Heart right ventricle (tissue), 16 donors: Measurements from ENCODE around the gene CYP4F8. TPM values are rescaled to one million over a fixed set of nuclear protein-coding genes. Genes with fewer than 3 reads are reported as not detected.
"Not testable (repeated sequence)": the region's sequence is repeated elsewhere in the genome, so short reads cannot be mapped to it uniquely, and the experiment has no call there.

Experiments used
- ATAC-seq, 8 donors: fragments of 200-7000 bp; cut with Tn5 transposase; one replicate each; pipeline ENCODE4 v1.9.1; 2020; ENCODE audit warnings: mild to moderate bottlenecking in 8 of 8, moderate library complexity in 8 of 8, moderate number of reproducible peaks in 1 of 8
- DNase-seq, 2 donors: peaks; one replicate each; pipeline ENCODE4 v3.0.0-alpha.2; 2020
- H3K27ac ChIP-seq, 10 donors: fragments of 200-600 bp; sonication (generic) in 2 of 10; one replicate each; pipeline versions ENCODE4 v1.5.0 to v1.8.0; 2020 to 2022; ENCODE audit warnings: mild to moderate bottlenecking in 3 of 10
- H3K27me3 ChIP-seq, 7 donors: fragments of 200-600 bp; one replicate each; pipeline ENCODE4 v1.8.0; 2021 to 2022; ENCODE audit warnings: mild to moderate bottlenecking in 2 of 7
- H3K36me3 ChIP-seq, 9 donors: fragments of 200-600 bp; sonication (generic) in 1 of 9; one replicate each; pipeline versions ENCODE4 v1.5.0 to v1.8.0; 2020 to 2022; ENCODE audit warnings: mild to moderate bottlenecking in 2 of 9
- H3K4me1 ChIP-seq, 9 donors: fragments of 200-600 bp; sonication (generic) in 1 of 9; one replicate each; pipeline versions ENCODE4 v1.5.0 to v1.8.0; 2020 to 2022; ENCODE audit warnings: mild to moderate bottlenecking in 4 of 9
- H3K4me3 ChIP-seq, 10 donors: fragments of 200-600 bp; sonication (generic) in 2 of 10; one replicate each; pipeline versions ENCODE4 v1.5.0 to v1.8.0; 2020 to 2022; ENCODE audit warnings: mild to moderate bottlenecking in 7 of 10, moderate library complexity in 2 of 10
- H3K9me3 ChIP-seq, 11 donors: fragments of 200-600 bp in 10 of 11; sonication (generic) in 2 of 11; one replicate each; pipeline versions ENCODE4 v1.5.0 to v1.8.0; 2013 to 2022; ENCODE audit warnings: mild to moderate bottlenecking in 2 of 11, control low read depth in 1 of 11, moderate library complexity in 1 of 11
- CTCF ChIP-seq, 9 donors: fragments of 200-600 bp; sonication (generic) in 2 of 9; IDR thresholded peaks; one replicate each; pipeline versions ENCODE4 v1.5.0 to v1.8.0; 2021 to 2022; ENCODE audit warnings: antibody characterized with exemption in 9 of 9, mild to moderate bottlenecking in 5 of 9, moderate library complexity in 1 of 9
- WGBS, 2 donors: extraction: QIAGEN DNeasy Blood & Tissue Kit; methylation state at CpG; one replicate each; pipeline ENCODE4 v1.1.7; 2013; ENCODE audit warnings: inconsistent platforms in 1 of 2; 5-methylcytosine and 5-hydroxymethylcytosine counted together
- intact Hi-C, 10 donors: fragments of 100-400 bp; cut with DNase I; formaldehyde crosslinking; loops; one replicate each; pipeline versions ENCODE4 v1.11.1 to v1.14.2; 2022
- polyA plus RNA-seq, 2 donors: library from polyadenylated mRNA; stranded (reverse); fragments of 200-250 nt; gene quantifications; one replicate each; pipeline ENCODE4 v1.2.3, GENCODE V29; 2013
- total RNA-seq, 10 donors: library from RNA; stranded (reverse); fragmentation: NEBNext Ultra II Directional in 3 of 10; extraction: Animal tissue kit (Norgen Biotek cat#: 25700) in 3 of 10; gene quantifications; one replicate each; pipeline versions ENCODE4 v1.2.1 to v1.2.4, GENCODE V29; 2021 to 2023
- donor health status: Arrhythmogenic right ventricular cardiomyopathy.
- donor health status: ischemic (EF 13 %, LVEDD 7.1; RV severe dilation, severe dysfunction).
- donor health status: healthy with polysubstance abuse.
- donor health status: DM: no; HTN: yes; CAD: no.
- donor health status: DM: no; HTN: no; CAD: no.
- donor health status: ischemic (EF 25% LVEDD 6.9; RV normal size, moderate dysfunction).
- donor health status: ischemic (EF 25% LVEDD 5.7; RV mildly dilated, moderate dysfunction).
- donor health status: healthy.
- donor health status: DM: yes; HTN: yes; CAD: no.
- donor health status: Ischemic cardiomyopathy.
- donor health status: ischemic (EF 35%, LVEDD 5.7; RV mildly dilated, moderate dysfunction).
- donor health status: nonischemic (EF 11% LVEDD 7.7; RV severe dilation, severe dysfunction).
- donor health status: DM: yes; HTN: yes; CAD: no.
- donor health status: PGD.
- donor health status: ischemic (EF 29% LVEDD 5.4; RV normal size, mild dysfunction).
- donor health status: nonischemic (EF 23%, LVEDD 6.1; RV moderate dilation, normal function).

Gene CYP4F8
- total and polyA plus RNA-seq, 12 donors: not detected

GRCh38 chr19:15679089-15679488, 64.1 kb downstream of the CYP4F8 start:
- Histone ChIP-seq H3K27ac (no peak overlapping the region), H3K9me3 (no peaks in the 10 kb centered on the region), H3K36me3 (peaks cover 0 to 26% (median 0%) of the 10 kb centered on the region in 9 donors), H3K4me1 (no peaks in the 10 kb centered on the region), H3K27me3 (peaks cover 0 to 3% (median 0%) of the 10 kb centered on the region in 7 donors), H3K4me3 (no peak overlapping the region)
- no peak for DNase-seq
- 16 to 19% methylated on average over 4 of the region's 4 CpGs for WGBS, 2 donors
- no peak for TF ChIP-seq CTCF (IDR thresholded peaks at IDR 0.05)
- intact Hi-C loops: loop anchor here in 2 of 10 donors (5.0 to 10.0 kb wide), 2 partner anchors 96 to 98 kb away; no protein-coding TSS in a partner anchor
- ATAC-seq: no peak

- not testable (repeated sequence) for H3K27ac ChIP-seq, H3K4me1 ChIP-seq, H3K9me3 ChIP-seq, H3K4me3 ChIP-seq, H3K27me3 ChIP-seq, ATAC-seq, DNase-seq
- WGBS, 2 donors: 50 to 58% methylated on average over 4 of the region's 4 CpGs
- H3K36me3 ChIP-seq: peaks cover 0 to 31% (median 0%) of the 10 kb centered on the region in 9 donors
- intact Hi-C loops: loop anchor here in 2 of 10 donors (5.0 to 10.0 kb wide), 2 partner anchors 95 to 97 kb away; no protein-coding TSS in a partner anchor
Observed at GRCh38 chr19:15679865-15680264, 64.8 kb downstream of the CYP4F8 start.

Other genes starting within 250 kb of the CYP4F8 start
- 10 to 100 TPM; 15.7 to 32.2 (median 18.6) TPM for gene AKAP8, start 235.4 kb upstream of the CYP4F8 start, total RNA-seq
- 10 to 100 TPM; 12.8 to 21.8 TPM for gene AKAP8, start 235.4 kb upstream of the CYP4F8 start, polyA plus RNA-seq
- gene AKAP8L, start 196.2 kb upstream of the CYP4F8 start, total RNA-seq: 100 to 1,000 TPM in 1 of 10 donors, 10 to 100 TPM in 9; 45.2 to 101 (median 63.1) TPM
- gene AKAP8L, start 196.2 kb upstream of the CYP4F8 start, polyA plus RNA-seq: 100 to 1,000 TPM in 1 of 2 donors, 10 to 100 TPM in 1; 53.6 to 140 TPM
- 10 to 100 TPM; 19.5 to 34.3 (median 21.3) TPM for gene WIZ, start 165.3 kb upstream of the CYP4F8 start, total RNA-seq
- gene WIZ, start 165.3 kb upstream of the CYP4F8 start, polyA plus RNA-seq: 10 to 100 TPM; 18.7 to 25.7 TPM
- gene RASAL3, start 150.7 kb upstream of the CYP4F8 start, total RNA-seq: 1 to 10 TPM in 5 of 10 donors, under 1 TPM in 5; 0.19 to 6.6 (median 0.85) TPM
- gene RASAL3, start 150.7 kb upstream of the CYP4F8 start, polyA plus RNA-seq: 1 to 10 TPM in 1 of 2 donors, under 1 TPM in 1; 0.64 to 1.6 TPM
- not detected for gene PGLYRP2, start 135.7 kb upstream of the CYP4F8 start, total RNA-seq
- not detected for gene PGLYRP2, start 135.7 kb upstream of the CYP4F8 start, polyA plus RNA-seq
- not detected for gene CYP4F22, start 106.7 kb upstream of the CYP4F8 start, total RNA-seq
- gene CYP4F22, start 106.7 kb upstream of the CYP4F8 start, polyA plus RNA-seq: not detected
- gene CYP4F3, start 25.7 kb downstream of the CYP4F8 start, total RNA-seq: 1 to 10 TPM in 2 of 10 donors, under 1 TPM in 6, not detected in 2; 0.04 to 1.8 (median 0.64) TPM
- under 1 TPM; 0.01 to 0.07 TPM for gene CYP4F3, start 25.7 kb downstream of the CYP4F8 start, polyA plus RNA-seq
- gene CYP4F12, start 57.9 kb downstream of the CYP4F8 start, total RNA-seq: 1 to 10 TPM in 9 of 10 donors, under 1 TPM in 1; 0.92 to 6.8 (median 2.7) TPM
- 10 to 100 TPM in 1 of 2 donors, 1 to 10 TPM in 1; 1.7 to 17.3 TPM for gene CYP4F12, start 57.9 kb downstream of the CYP4F8 start, polyA plus RNA-seq
- not detected for gene OR10H2, start 112.8 kb downstream of the CYP4F8 start, total RNA-seq
- gene OR10H2, start 112.8 kb downstream of the CYP4F8 start, polyA plus RNA-seq: not detected
- gene OR10H3, start 122.8 kb downstream of the CYP4F8 start, total RNA-seq: not detected
- gene OR10H3, start 122.8 kb downstream of the CYP4F8 start, polyA plus RNA-seq: not detected
- not detected for gene OR10H5, start 172.4 kb downstream of the CYP4F8 start, total RNA-seq
- gene OR10H5, start 172.4 kb downstream of the CYP4F8 start, polyA plus RNA-seq: not detected
- not detected for gene OR10H1, start 200.4 kb downstream of the CYP4F8 start, total RNA-seq
- not detected for gene OR10H1, start 200.4 kb downstream of the CYP4F8 start, polyA plus RNA-seq